ENCODE results near the gene MND1.

MND1 gene

DNA sequence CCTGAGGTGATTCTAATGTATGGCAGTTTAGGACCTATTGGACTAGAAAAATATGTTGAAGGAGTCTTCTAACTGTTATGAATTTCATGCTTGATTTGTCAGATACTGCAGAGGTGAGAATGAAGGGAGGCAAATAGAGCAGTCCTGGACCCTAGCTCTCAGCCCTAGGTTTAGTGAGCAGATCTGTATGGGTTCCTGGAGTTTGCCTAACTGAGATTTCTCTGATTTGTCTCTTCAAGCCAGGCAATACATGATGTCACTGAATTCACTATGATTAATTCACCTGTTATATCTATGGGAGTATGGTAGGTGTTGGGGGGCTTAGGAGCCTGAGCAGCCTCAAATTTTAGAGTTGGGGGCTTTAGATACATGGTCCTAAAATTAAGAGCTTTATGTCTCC lies 2.6 kb downstream of the MND1 start:
- DNase-seq: no peak

GRCh38 chr4:153348006-153348405 lies 3.5 kb downstream of the MND1 start:
- DNase-seq: no peak

GRCh38 chr4:153349206-153349805 lies 4.8 kb downstream of the MND1 start:
- DNase-seq: no peak

GRCh38 chr4:153362184-153362583 lies 17.7 kb downstream of the MND1 start:
- DNase-seq: no peak

DNA sequence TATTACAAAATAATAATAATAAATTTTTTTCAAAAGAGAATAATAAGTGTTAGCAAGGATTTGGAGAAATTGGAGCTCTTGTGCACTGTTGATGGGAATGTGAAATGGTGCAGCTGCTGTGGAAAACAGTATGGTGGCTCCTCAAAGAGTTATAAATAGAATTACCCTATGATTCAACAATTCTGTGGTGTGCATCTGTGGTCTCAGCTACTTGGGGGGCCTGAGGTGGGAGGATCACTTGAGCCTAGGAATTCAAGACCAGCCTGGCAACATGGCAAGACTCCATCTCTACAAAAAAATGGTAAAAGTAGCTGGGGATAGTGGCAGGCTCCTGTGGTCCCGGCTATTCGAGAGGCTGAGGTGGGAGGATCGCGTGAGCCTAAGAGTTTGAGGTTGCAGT lies 19.6 kb downstream of the MND1 start:
- no peak for DNase-seq

DNA sequence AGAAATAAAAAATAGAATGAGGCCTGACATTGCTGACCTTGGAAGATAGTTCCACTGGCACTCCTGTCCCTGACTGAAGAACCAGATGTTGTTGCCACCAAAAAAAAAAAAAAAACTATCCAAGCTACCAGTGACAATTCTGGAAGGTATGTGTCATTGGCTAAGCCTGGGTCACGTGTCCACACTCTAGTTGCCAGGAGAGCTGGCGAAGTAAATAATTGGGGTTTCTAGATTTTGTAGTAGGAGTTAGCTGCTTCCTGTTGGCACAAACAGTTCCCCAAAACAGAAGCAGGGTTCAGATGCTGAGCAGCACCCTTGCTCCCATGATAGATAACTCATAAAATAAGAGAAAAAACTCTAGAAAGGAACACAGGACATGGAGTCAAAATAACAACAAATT lies 20.5 kb downstream of the MND1 start:
- DNase-seq: peak in 1 of 2 donors; percentile 71

- no peak for DNase-seq
Observed at GRCh38 chr4:153366486-153366885, 22.0 kb downstream of the MND1 start.

DNA sequence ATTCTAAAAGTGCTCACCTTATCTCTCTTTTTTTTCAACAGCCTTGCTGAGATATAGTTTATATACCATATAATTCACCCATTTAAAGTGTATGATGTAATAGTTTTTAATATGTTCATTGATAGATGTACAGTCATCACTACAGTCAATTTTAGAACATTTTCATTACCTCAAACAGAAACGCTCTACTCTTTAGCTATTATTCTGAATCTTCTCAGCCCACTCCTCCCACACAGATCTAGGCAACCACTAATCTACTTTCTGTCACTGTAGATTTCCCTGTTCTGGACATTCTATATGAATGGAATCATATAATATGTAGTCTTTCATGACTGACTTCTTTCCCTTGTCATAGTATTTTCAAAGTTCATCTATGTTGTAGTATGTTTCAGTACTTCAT lies 22.6 kb downstream of the MND1 start:
- DNase-seq: no peak

- no peak for DNase-seq
Observed at GRCh38 chr4:153369021-153369420, 24.5 kb downstream of the MND1 start.

DNA sequence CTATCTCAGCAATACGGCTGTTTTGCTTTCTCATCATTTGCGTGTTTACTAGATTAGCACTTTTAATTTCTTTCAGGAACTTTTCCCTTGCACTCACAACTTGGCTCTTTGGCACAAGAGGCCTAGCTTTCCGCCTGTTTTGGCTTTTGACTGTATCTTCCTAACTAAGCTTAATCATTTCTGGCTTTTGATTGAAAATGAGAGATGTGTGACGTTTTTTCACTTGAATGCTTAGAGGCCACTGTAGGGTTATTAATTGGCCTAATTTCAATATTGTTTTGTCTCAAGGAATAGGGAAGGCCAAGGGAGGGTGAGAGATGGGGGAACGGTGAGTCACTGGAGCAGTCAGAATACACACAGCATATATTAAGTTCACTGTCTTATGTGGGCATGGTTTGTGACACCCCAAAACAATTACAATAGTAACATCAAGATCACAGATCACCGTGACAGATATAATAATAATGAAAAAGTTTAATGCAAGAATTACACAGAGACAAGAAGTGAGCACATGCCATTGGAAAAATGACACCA lies 27.3 kb downstream of the MND1 start:
- DNase-seq: no peak

DNA sequence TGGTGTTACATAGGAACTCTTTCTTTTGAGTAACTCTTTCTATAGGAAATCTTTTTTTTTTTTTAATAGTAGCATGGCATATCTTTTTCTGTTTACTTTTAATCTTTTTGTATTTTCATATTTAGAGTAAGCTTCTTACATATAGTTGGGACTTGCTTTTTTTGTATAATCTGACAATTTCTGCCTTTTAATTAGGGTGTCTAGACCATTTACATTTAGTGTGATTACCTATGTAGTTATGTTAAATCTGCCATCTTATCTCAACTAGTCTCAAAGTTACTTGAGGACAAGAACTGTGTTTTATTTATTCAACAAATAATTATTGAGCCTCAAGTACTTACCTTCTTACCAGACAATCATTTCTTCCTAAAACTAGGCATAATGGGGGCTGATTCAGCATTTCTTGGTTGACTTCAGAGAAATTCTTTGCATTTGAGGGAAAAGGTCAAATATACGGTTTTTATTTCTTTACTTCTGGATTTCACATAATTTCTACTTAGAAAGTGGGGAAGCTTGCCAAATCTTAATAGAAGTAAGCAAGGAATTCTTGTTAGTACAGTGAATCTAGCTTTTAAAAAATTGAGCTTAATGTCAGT lies 28.6 kb downstream of the MND1 start:
- DNase-seq: no peak

GRCh38 chr4:153374442-153374841 lies 30.0 kb downstream of the MND1 start:
- DNase-seq: no peak

DNA sequence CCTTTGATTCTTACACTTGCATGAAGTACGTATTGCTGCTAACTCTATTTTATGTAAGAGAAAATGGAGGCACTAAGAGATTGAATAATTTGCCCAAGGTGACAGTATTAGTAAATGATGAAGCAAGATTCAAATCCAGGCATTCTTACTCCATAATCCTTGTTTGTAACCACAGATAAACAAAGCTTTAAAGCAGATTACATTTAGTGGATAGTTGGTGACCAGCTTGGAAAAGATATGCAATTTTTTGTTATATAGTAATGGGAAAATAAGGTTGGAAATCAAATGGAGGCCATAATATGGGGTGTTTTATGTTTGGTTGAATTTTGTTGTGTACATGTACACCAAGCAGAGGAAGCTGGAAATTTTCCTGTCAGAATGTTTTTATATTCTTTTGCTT lies 30.8 kb downstream of the MND1 start:
- no peak for DNase-seq

DNA sequence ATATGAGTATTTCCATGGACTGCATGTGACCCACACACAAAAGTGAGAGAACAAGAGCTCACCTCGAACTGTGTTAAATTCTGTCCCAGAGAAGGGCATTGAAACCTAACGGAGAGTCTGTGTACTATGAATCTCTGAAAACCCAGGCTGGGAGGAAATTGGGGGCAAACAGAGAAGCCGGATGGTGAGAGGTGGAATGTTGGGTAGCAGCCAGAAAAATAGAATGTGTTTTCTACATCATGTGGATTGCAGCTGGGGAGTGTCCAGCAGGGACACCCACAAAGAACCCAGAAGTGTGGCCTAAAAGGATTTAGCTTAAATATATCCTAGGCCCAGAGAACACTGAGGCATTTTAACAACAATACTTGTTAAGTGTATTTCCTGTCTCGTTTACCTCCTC lies 38.6 kb downstream of the MND1 start:
- DNase-seq: no peak

DNA sequence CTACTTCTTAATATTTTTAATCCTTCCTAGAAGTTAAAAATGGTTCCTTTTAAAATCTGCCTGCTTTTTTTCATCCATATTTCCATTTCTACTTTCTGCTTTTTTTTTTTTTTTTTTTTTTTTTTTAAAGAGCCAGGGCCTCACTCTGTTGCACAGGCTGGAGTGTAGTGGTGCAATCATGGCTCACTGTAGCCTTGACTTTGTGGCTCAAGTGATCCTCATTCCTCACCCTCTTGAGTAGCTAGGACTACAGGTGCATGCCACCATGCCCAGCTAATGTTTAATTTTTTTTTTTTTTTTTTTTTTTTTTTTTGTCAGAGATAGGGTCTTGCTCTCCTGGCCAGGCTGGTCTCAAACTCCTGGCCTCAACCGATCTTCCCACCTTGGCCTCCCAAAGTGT lies 39.7 kb downstream of the MND1 start:
- no peak for DNase-seq

DNA sequence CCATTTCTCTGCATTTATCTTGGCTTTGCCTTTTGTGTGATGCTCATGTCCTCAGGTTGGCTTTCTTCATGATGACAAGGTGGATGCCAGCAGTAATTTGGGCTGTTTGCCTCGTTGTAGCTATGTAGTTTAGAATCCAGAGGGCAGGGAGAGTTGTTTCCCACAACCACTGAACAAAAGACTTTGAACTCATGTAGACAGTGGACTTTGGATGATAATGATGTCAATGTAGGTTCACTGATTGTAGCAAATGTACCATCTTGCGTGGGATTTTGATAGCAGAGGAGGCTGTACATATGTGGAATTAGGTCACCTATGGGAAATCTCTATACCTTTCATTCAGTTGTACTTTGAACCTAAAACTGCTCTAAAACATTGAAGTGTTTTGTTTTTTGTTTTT lies 41.3 kb downstream of the MND1 start:
- no peak for DNase-seq

DNA sequence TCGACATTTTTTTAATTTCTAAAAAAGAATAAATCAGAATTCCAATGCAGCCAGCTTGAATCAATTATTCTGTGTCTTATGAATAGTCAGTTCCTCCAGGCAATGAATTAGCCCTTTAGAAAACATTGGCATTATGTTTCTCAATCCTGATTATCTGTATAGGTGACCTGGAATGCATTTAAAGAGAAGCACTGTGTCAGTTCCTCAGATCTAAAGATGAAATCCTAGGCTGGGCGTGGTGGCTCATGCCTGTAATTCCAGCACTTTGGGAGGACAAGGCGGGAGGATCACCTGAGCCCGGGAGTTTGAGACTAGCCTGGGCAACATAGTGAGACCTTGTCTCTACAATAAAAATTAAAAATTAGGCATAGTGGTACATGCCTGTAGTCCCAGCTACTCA lies 43.5 kb downstream of the MND1 start:
- no peak for DNase-seq

DNA sequence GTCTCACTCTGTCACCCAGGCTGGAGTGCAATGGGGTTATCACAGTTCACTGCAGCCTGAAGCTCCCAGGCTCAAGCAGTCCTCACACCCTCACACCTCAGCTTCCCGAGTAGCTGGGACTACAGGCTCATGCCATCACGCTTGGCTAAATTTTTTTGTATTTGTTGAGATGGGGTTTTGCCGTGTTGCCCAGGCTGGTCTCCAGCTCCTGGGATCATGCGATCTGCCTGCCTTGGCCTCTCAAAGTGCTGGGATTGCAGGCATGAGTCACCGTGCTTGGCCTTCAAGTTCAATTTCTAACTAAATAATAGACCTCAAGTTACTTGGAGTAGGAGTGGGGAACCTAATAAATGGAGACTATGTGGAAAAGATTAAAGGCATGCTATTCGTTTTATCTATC lies 48.9 kb downstream of the MND1 start:
- no peak for DNase-seq

DNA sequence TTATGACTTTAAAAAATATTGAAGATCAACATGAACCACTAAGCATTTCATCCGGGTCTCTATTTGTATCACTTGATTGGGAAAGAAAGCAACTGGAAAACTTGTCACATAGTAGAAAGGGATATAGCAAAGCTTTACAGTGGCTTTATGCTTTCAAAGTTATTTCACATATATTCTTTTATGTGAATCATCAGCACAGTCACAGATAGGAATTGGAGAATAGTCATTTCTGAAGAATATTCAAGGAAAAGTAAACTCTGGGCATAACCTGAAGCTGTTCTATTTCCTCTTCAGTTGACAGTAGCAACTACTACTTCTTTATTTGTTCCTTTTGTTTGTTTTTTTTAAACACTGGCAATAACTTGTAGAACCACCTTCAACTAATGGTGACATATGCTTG lies 50.5 kb downstream of the MND1 start:
- no peak for DNase-seq

DNA sequence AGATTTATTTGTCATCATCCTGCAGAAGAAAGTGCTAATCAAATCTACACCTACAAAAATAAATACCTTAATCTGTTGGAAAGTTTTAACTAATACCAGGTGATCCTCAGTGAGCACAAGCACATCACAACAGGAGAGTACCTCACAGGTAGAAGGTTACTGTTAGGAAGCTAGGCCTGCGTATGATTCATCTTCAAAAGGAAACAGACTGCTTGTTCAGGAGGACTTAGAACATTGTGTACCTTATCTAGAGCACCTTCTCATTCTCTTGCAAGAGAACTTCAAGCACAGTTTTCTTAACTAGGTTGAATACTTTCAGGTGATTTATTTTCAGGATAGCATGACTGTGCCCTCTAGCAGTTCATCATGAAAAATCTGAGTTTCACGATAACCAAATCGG lies 54.2 kb downstream of the MND1 start:
- DNase-seq: no peak

DNA sequence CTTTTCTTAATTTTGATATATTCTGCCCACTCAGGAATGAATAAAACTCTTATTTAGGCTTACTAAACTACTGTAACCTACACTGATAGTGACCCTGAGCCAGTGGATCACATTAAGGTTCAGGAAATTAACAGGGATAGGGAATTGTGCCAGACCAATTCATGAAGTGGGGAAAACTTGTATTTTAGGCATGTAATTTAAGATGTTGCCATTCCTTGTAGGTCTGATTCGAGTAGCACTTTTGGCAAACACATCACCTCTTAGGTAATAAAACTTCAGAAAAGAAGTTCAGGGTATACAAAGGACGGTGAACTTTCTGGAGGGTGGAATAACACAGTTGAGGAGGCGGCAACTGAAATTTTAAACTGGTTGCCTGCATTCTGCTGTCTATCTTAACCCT lies 54.9 kb downstream of the MND1 start:
- no peak for DNase-seq

- no peak for DNase-seq
Observed at GRCh38 chr4:153401501-153401900, 57.0 kb downstream of the MND1 start.

DNA sequence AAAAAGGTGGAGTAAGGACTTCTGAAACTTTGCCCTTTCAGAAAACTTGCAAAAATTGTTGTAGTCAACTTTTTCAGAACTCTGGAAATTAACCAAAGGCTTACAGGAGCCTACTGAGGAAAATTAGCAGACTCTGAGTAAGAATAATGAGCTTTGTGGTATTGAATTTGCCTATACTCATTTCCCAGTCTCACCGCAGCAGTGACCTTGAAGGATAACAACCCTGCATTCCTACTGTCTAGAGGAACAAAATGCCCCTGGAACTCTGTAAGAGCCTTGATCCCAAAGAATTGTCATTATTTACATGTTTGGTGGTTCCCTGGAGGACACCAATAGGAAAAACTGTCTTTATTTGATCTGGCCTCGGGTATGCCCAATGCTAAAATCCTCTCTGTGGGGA lies 57.9 kb downstream of the MND1 start:
- DNase-seq: no peak

- no peak for DNase-seq
Observed at GRCh38 chr4:153403726-153404125, 59.2 kb downstream of the MND1 start.

GRCh38 chr4:153407906-153408305 lies 63.4 kb downstream of the MND1 start:
- DNase-seq: no peak

All from bone marrow (tissue), 2 donors.